ENCODE results near the gene NDUFB8.

DNA sequence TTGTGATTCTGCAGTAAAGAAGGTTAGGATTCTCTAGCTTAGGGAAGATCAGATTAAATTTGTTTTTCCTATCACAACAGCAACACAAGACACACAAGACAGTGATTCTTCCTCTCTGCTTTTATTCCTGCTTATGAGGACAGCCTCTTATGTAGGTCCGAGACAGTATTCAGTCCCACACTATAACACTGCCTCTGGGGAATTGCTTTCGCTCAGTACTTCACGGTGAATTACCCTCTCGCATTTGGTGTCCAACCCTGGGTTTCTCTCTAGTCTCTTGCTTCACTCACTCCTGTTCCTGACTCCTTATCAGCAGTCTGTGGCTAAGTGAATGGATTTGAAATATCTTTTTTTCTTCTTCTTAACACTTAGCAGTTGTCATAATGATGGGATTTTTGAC is 7.8 kb upstream of the NDUFB8 start:
- TF ChIP-seq, protein P1, sequence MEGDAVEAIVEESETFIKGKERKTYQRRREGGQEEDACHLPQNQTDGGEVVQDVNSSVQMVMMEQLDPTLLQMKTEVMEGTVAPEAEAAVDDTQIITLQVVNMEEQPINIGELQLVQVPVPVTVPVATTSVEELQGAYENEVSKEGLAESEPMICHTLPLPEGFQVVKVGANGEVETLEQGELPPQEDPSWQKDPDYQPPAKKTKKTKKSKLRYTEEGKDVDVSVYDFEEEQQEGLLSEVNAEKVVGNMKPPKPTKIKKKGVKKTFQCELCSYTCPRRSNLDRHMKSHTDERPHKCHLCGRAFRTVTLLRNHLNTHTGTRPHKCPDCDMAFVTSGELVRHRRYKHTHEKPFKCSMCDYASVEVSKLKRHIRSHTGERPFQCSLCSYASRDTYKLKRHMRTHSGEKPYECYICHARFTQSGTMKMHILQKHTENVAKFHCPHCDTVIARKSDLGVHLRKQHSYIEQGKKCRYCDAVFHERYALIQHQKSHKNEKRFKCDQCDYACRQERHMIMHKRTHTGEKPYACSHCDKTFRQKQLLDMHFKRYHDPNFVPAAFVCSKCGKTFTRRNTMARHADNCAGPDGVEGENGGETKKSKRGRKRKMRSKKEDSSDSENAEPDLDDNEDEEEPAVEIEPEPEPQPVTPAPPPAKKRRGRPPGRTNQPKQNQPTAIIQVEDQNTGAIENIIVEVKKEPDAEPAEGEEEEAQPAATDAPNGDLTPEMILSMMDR (tag by site-specific recombination; IDR thresholded peaks at IDR 0.05) = no peak
- no peak for TF ChIP-seq KLF9 (tag by site-specific recombination; IDR thresholded peaks at IDR 0.05; ENCODE audit: low read depth)
- TF ChIP-seq, protein P2, sequence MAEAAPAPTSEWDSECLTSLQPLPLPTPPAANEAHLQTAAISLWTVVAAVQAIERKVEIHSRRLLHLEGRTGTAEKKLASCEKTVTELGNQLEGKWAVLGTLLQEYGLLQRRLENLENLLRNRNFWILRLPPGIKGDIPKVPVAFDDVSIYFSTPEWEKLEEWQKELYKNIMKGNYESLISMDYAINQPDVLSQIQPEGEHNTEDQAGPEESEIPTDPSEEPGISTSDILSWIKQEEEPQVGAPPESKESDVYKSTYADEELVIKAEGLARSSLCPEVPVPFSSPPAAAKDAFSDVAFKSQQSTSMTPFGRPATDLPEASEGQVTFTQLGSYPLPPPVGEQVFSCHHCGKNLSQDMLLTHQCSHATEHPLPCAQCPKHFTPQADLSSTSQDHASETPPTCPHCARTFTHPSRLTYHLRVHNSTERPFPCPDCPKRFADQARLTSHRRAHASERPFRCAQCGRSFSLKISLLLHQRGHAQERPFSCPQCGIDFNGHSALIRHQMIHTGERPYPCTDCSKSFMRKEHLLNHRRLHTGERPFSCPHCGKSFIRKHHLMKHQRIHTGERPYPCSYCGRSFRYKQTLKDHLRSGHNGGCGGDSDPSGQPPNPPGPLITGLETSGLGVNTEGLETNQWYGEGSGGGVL (tag by site-specific recombination; IDR thresholded peaks at IDR 0.05) = no peak
- TF ChIP-seq, protein P3, sequence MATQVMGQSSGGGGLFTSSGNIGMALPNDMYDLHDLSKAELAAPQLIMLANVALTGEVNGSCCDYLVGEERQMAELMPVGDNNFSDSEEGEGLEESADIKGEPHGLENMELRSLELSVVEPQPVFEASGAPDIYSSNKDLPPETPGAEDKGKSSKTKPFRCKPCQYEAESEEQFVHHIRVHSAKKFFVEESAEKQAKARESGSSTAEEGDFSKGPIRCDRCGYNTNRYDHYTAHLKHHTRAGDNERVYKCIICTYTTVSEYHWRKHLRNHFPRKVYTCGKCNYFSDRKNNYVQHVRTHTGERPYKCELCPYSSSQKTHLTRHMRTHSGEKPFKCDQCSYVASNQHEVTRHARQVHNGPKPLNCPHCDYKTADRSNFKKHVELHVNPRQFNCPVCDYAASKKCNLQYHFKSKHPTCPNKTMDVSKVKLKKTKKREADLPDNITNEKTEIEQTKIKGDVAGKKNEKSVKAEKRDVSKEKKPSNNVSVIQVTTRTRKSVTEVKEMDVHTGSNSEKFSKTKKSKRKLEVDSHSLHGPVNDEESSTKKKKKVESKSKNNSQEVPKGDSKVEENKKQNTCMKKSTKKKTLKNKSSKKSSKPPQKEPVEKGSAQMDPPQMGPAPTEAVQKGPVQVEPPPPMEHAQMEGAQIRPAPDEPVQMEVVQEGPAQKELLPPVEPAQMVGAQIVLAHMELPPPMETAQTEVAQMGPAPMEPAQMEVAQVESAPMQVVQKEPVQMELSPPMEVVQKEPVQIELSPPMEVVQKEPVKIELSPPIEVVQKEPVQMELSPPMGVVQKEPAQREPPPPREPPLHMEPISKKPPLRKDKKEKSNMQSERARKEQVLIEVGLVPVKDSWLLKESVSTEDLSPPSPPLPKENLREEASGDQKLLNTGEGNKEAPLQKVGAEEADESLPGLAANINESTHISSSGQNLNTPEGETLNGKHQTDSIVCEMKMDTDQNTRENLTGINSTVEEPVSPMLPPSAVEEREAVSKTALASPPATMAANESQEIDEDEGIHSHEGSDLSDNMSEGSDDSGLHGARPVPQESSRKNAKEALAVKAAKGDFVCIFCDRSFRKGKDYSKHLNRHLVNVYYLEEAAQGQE (tag by site-specific recombination; IDR thresholded peaks at IDR 0.05) = no peak
- TF ChIP-seq, protein P4, sequence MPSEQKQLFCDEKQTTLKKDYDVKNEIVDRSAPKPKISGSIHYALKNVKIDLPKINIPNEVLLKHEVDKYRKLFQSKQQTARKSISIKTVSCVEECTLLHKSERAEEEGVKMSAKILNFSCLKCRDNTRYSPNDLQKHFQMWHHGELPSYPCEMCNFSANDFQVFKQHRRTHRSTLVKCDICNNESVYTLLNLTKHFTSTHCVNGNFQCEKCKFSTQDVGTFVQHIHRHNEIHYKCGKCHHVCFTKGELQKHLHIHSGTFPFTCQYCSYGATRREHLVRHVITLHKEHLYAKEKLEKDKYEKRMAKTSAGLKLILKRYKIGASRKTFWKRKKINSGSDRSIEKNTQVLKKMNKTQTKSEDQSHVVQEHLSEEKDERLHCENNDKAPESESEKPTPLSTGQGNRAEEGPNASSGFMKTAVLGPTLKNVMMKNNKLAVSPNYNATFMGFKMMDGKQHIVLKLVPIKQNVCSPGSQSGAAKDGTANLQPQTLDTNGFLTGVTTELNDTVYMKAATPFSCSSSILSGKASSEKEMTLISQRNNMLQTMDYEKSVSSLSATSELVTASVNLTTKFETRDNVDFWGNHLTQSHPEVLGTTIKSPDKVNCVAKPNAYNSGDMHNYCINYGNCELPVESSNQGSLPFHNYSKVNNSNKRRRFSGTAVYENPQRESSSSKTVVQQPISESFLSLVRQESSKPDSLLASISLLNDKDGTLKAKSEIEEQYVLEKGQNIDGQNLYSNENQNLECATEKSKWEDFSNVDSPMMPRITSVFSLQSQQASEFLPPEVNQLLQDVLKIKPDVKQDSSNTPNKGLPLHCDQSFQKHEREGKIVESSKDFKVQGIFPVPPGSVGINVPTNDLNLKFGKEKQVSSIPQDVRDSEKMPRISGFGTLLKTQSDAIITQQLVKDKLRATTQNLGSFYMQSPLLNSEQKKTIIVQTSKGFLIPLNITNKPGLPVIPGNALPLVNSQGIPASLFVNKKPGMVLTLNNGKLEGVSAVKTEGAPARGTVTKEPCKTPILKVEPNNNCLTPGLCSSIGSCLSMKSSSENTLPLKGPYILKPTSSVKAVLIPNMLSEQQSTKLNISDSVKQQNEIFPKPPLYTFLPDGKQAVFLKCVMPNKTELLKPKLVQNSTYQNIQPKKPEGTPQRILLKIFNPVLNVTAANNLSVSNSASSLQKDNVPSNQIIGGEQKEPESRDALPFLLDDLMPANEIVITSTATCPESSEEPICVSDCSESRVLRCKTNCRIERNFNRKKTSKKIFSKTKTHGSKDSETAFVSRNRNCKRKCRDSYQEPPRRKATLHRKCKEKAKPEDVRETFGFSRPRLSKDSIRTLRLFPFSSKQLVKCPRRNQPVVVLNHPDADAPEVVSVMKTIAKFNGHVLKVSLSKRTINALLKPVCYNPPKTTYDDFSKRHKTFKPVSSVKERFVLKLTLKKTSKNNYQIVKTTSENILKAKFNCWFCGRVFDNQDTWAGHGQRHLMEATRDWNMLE (tag by site-specific recombination; conservative IDR thresholded peaks at IDR 0.05; ENCODE audit: low read depth) = no peak
- no peak for TF ChIP-seq YY1 (tag by site-specific recombination; IDR thresholded peaks at IDR 0.05)
- no peak for TF ChIP-seq ZNF202 (tag by site-specific recombination; IDR thresholded peaks at IDR 0.05; ENCODE audit: borderline replicate concordance)
- TF ChIP-seq ZNF404 (tag by site-specific recombination; IDR thresholded peaks at IDR 0.05) = no peak
- TF ChIP-seq, protein P5, sequence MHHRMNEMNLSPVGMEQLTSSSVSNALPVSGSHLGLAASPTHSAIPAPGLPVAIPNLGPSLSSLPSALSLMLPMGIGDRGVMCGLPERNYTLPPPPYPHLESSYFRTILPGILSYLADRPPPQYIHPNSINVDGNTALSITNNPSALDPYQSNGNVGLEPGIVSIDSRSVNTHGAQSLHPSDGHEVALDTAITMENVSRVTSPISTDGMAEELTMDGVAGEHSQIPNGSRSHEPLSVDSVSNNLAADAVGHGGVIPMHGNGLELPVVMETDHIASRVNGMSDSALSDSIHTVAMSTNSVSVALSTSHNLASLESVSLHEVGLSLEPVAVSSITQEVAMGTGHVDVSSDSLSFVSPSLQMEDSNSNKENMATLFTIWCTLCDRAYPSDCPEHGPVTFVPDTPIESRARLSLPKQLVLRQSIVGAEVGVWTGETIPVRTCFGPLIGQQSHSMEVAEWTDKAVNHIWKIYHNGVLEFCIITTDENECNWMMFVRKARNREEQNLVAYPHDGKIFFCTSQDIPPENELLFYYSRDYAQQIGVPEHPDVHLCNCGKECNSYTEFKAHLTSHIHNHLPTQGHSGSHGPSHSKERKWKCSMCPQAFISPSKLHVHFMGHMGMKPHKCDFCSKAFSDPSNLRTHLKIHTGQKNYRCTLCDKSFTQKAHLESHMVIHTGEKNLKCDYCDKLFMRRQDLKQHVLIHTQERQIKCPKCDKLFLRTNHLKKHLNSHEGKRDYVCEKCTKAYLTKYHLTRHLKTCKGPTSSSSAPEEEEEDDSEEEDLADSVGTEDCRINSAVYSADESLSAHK (tag by site-specific recombination; IDR thresholded peaks at IDR 0.05) = no peak
- TF ChIP-seq ZNF155 (tag by site-specific recombination; IDR thresholded peaks at IDR 0.05) = no peak
- TF ChIP-seq, protein P6, sequence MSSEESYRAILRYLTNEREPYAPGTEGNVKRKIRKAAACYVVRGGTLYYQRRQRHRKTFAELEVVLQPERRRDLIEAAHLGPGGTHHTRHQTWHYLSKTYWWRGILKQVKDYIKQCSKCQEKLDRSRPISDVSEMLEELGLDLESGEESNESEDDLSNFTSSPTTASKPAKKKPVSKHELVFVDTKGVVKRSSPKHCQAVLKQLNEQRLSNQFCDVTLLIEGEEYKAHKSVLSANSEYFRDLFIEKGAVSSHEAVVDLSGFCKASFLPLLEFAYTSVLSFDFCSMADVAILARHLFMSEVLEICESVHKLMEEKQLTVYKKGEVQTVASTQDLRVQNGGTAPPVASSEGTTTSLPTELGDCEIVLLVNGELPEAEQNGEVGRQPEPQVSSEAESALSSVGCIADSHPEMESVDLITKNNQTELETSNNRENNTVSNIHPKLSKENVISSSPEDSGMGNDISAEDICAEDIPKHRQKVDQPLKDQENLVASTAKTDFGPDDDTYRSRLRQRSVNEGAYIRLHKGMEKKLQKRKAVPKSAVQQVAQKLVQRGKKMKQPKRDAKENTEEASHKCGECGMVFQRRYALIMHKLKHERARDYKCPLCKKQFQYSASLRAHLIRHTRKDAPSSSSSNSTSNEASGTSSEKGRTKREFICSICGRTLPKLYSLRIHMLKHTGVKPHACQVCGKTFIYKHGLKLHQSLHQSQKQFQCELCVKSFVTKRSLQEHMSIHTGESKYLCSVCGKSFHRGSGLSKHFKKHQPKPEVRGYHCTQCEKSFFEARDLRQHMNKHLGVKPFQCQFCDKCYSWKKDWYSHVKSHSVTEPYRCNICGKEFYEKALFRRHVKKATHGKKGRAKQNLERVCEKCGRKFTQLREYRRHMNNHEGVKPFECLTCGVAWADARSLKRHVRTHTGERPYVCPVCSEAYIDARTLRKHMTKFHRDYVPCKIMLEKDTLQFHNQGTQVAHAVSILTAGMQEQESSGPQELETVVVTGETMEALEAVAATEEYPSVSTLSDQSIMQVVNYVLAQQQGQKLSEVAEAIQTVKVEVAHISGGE (tag by site-specific recombination; conservative IDR thresholded peaks at IDR 0.05; ENCODE audit: low read depth) = no peak
